ENCODE results near the gene CLCN2. TPM values are rescaled to one million over a fixed set of nuclear protein-coding genes. Genes with fewer than 3 reads are reported as not detected.

The CLCN2 gene
- total RNA-seq, 1 experiment from 2014 or later, result 23.0 TPM

DNA sequence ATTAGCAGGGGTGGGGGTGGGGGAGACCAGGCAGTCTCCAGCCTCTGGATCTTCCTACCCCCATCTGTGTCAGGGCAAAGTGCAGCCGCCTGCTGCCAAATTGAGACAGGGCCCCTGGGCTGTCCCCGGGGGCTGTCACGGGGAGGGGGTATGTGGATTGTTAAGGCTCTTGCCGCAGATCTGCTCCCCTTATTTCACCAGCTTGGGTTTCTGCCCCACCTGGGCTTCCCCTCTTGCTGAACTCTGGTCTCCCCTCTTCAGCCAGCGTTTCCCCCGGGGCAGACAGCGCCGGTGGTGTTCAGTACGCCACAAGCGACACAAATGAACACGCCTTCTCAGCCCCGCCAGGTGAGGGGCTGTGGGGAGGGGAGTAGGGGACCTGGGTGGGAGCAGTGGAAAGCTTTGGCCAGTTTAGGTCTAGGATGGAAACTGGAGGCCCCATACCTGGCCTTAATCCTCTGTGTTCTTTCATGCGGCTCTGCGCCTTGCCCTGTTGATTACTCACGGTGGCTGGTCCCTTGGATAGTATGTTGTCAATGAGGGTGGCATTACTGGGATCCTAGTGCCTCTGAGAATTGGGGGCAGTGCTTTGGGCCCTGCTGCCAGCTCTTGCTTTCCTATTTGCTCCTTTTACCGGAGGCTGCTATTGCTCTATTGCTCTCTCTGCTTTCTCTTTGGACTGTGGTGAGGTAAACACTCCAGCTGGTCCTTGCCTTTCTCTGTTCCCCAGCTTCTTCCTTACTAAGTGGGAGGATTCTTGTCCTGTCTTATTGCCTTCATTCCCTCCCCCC is 45.3 kb downstream of the CLCN2 start:
- POLR2A ChIA-PET, result no interaction called here
- Histone ChIP-seq H3K4me1 (peaks cover 11% of the 10 kb centered on the region), H3K9me3 (no peaks in the 10 kb centered on the region), H3K4me3 (ENCODE audit: low read depth, low read length) (peak overlapping the region; percentile 89), H3K36me3 (ENCODE audit: control insufficient read depth, insufficient read depth, low read length) (peaks cover 1% of the 10 kb centered on the region), H3K27me3 (replicated peaks; ENCODE audit: control insufficient read depth, insufficient read depth, low read length) (no peaks in the 10 kb centered on the region)
- Mint-ChIP-seq H3K36me3 (ENCODE audit: insufficient read depth, unreplicated experiment) (peaks cover 55% of the 10 kb centered on the region), H3K27ac (ENCODE audit: unreplicated experiment) (peak overlapping the region; percentile 67), H3K4me3 (ENCODE audit: unreplicated experiment) (peak overlapping the region; percentile 85), H3K4me1 (ENCODE audit: low read depth, unreplicated experiment) (peaks cover 9% of the 10 kb centered on the region), H3K27me3 (ENCODE audit: insufficient read depth, unreplicated experiment) (no peaks in the 10 kb centered on the region), H3K9me3 (ENCODE audit: unreplicated experiment) (no peaks in the 10 kb centered on the region)
- CTCF ChIA-PET, result interaction anchor here (0.6 kb wide), 1 partner anchor 227 kb away, joined by 4 read pairs; no protein-coding TSS in a partner anchor
- TF ChIP-seq, protein P1, sequence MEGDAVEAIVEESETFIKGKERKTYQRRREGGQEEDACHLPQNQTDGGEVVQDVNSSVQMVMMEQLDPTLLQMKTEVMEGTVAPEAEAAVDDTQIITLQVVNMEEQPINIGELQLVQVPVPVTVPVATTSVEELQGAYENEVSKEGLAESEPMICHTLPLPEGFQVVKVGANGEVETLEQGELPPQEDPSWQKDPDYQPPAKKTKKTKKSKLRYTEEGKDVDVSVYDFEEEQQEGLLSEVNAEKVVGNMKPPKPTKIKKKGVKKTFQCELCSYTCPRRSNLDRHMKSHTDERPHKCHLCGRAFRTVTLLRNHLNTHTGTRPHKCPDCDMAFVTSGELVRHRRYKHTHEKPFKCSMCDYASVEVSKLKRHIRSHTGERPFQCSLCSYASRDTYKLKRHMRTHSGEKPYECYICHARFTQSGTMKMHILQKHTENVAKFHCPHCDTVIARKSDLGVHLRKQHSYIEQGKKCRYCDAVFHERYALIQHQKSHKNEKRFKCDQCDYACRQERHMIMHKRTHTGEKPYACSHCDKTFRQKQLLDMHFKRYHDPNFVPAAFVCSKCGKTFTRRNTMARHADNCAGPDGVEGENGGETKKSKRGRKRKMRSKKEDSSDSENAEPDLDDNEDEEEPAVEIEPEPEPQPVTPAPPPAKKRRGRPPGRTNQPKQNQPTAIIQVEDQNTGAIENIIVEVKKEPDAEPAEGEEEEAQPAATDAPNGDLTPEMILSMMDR (IDR thresholded peaks at IDR 0.05; ENCODE audit: insufficient read depth in 1 of 2, low read depth in 1 of 2, low read length in 1 of 2, severe bottlenecking in 1 of 2, unreplicated experiment in 1 of 2), result no peak
- DNase-seq, result no peak
- BruUV-seq (replicated peaks), result no TSS peak
- intact Hi-C loops (cut with micrococcal nuclease; ENCODE audit: unreplicated experiment), result no loop called here

DNA sequence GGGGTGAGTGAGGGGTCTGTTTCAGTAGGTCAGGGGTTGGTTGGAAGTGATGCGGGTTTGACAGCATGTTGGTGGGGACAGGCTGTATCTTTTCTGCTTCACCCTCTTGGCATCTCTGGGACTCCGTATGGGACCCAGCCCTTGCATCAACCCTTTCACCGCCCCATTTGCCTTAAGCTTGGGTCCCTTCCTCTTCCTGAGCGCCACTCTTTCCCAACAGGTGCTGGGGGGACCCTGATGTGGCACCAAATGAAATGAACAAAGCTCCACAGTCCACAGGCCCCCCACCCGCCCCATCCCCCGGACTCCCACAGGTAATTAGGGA is 45.9 kb downstream of the CLCN2 start:
- no peaks in the 10 kb centered on the region for H3K27me3 ChIP-seq (replicated peaks; ENCODE audit: control insufficient read depth, insufficient read depth, low read length)
- CTCF ChIA-PET, result interaction anchor here (0.6 kb wide), 1 partner anchor 227 kb away, joined by 4 read pairs; no protein-coding TSS in a partner anchor
- peaks cover 11% of the 10 kb centered on the region for H3K4me1 ChIP-seq
- Mint-ChIP-seq H3K4me1 (ENCODE audit: low read depth, unreplicated experiment) (peaks cover 9% of the 10 kb centered on the region), H3K36me3 (ENCODE audit: insufficient read depth, unreplicated experiment) (peaks cover 49% of the 10 kb centered on the region), H3K9me3 (ENCODE audit: unreplicated experiment) (no peaks in the 10 kb centered on the region), H3K4me3 (ENCODE audit: unreplicated experiment) (peak overlapping the region; percentile 85), H3K27me3 (ENCODE audit: insufficient read depth, unreplicated experiment) (no peaks in the 10 kb centered on the region), H3K27ac (ENCODE audit: unreplicated experiment) (peak overlapping the region; percentile 67)
- POLR2A ChIA-PET, result no interaction called here
- H3K9me3 ChIP-seq, result no peaks in the 10 kb centered on the region
- intact Hi-C loops (cut with micrococcal nuclease; ENCODE audit: unreplicated experiment), result no loop called here
- no TSS peak for BruUV-seq (replicated peaks)
- no peak for DNase-seq
- TF ChIP-seq, protein P1 (IDR thresholded peaks at IDR 0.05; ENCODE audit: insufficient read depth in 1 of 2, low read depth in 1 of 2, low read length in 1 of 2, severe bottlenecking in 1 of 2, unreplicated experiment in 1 of 2), result no peak
- peak overlapping the region; percentile 89 for H3K4me3 ChIP-seq (ENCODE audit: low read depth, low read length)
- H3K36me3 ChIP-seq (ENCODE audit: control insufficient read depth, insufficient read depth, low read length), result peaks cover 1% of the 10 kb centered on the region

GRCh38 chr3:184314700-184315542 is 46.5 kb downstream of the CLCN2 start:
- TF ChIP-seq, protein P1 (IDR thresholded peaks at IDR 0.05; ENCODE audit: insufficient read depth in 1 of 2, low read depth in 1 of 2, low read length in 1 of 2, severe bottlenecking in 1 of 2, unreplicated experiment in 1 of 2), result no peak
- Mint-ChIP-seq H3K4me3 (ENCODE audit: unreplicated experiment) (peak overlapping the region; percentile 85), H3K27me3 (ENCODE audit: insufficient read depth, unreplicated experiment) (no peaks in the 10 kb centered on the region), H3K27ac (ENCODE audit: unreplicated experiment) (peak overlapping the region; percentile 67), H3K4me1 (ENCODE audit: low read depth, unreplicated experiment) (peaks cover 9% of the 10 kb centered on the region), H3K36me3 (ENCODE audit: insufficient read depth, unreplicated experiment) (peaks cover 46% of the 10 kb centered on the region), H3K9me3 (ENCODE audit: unreplicated experiment) (no peaks in the 10 kb centered on the region)
- no TSS peak for BruUV-seq (replicated peaks)
- H3K4me1 ChIP-seq, result peaks cover 11% of the 10 kb centered on the region
- H3K27me3 ChIP-seq (replicated peaks; ENCODE audit: control insufficient read depth, insufficient read depth, low read length), result no peaks in the 10 kb centered on the region
- POLR2A ChIA-PET, result no interaction called here
- intact Hi-C loops (cut with micrococcal nuclease; ENCODE audit: unreplicated experiment), result loop anchor here (1.0 kb wide), 2 partner anchors 16 to 48 kb away; partner anchors contain the start of gene PSMD2
- H3K9me3 ChIP-seq, result no peaks in the 10 kb centered on the region
- peaks cover 1% of the 10 kb centered on the region for H3K36me3 ChIP-seq (ENCODE audit: control insufficient read depth, insufficient read depth, low read length)
- CTCF ChIA-PET, result interaction anchor here (0.6 kb wide), 1 partner anchor 79 kb away, joined by 3 read pairs; no protein-coding TSS in a partner anchor
- peak; percentile 65 to 72 for DNase-seq
- H3K4me3 ChIP-seq (ENCODE audit: low read depth, low read length), result peak overlapping the region; percentile 89

Data from Caco-2 (cell line).